Fibroblast of skin of scalp (primary cell): ENCODE data around the gene C14orf180.

ENCODE experiments used
- DNase-seq: peaks from one replicate; pipeline ENCODE4 v3.0.0-alpha.2; 2013

The C14orf180 gene

GRCh38 chr14:104550340-104550860, 29.2 kb upstream of the C14orf180 start:
- no peak for DNase-seq

- no peak for DNase-seq
These were observed 28.5 kb upstream of the C14orf180 start for GRCh38 chr14:104550861-104551728.

- no peak for DNase-seq
These were observed 27.5 kb upstream of the C14orf180 start for GRCh38 chr14:104551851-104552737.

DNA sequence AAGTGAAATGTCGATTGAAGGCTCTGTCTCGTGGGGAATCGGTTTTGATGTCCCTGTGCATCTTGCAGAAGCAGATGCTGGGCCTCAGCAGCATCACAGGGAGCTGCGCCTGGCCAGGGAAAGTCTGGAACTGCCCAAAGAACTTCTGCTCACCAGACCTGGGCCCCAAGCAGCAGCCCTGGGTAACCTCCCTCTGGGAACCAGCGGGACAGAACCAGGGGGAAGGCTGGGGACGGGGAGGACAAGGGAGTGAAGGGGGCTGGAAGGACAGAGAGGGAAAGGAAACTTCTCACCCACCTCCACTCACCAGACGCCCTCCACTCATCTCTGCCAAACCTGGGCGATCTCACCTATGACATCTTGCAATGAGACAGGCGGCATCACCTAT, 26.8 kb upstream of the C14orf180 start:
- no peak for DNase-seq

DNA sequence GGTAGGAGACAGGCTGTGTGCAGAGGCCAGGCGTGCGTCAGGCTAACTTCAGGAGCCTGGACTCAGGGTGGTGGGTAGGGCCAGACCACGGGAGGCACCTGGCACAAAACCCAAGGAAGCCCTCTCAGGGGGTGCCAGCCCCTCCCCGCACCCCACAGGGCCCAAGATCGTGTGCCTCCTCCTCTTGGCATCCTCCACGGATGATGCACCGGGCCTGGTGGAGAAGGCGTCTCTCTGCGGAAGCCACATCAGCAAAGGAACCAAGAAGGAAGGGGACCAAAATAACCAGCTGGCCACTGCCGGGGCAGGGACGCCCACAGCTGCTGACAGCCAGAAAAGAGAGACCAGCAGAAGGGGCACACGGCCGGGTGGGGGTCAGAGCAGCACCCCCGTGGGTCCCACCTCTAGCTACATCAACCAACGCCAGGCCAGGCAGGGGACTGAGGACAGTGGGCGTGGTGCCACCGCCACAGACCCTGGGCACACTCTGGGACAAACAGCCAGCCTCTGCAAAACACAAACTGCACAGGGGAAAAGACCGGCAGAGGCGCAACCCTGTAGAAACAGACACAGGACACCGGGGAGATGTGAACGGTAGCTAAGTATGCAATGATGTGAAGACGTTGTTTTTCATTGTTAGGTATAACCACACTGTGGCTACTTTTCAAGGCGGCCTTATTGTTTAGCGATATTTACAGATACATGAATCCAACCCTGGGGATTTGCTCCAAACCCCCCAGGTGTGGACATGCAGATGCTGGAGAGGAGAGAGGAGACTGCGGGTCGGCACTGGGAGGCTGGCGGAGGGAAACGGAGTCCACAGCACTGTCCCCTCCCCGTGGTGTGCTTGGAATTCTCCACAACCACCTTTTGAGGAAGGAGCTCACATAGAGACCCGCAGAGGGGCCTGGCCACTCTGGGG, 26.1 kb upstream of the C14orf180 start:
- no peak for DNase-seq

DNA sequence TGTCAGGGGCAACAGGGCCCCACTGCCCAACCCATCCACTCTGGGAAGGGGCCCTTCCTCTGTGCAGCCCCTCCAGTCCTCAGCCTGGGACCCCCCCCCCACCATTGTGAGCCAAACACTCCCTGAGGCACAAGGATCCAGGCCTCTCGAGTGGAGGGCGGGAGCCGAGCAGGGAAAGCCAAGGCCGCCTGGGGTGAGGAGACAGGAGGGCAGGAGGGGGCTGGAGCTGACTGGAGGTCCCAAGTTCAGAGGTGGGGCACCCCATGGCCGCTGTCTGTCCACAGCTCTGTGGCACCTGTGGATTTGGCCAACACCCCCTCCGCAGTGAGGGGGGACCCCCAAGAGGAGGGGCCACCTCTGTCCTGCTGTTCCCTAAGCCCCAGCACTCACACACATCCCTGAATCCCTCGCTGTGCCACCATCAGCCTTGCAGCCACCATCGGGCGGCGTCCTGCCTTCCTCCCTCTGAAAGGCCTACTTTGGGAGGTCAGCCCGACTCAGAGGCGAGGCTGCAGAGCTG, 25.4 kb upstream of the C14orf180 start:
- DNase-seq = no peak

DNA sequence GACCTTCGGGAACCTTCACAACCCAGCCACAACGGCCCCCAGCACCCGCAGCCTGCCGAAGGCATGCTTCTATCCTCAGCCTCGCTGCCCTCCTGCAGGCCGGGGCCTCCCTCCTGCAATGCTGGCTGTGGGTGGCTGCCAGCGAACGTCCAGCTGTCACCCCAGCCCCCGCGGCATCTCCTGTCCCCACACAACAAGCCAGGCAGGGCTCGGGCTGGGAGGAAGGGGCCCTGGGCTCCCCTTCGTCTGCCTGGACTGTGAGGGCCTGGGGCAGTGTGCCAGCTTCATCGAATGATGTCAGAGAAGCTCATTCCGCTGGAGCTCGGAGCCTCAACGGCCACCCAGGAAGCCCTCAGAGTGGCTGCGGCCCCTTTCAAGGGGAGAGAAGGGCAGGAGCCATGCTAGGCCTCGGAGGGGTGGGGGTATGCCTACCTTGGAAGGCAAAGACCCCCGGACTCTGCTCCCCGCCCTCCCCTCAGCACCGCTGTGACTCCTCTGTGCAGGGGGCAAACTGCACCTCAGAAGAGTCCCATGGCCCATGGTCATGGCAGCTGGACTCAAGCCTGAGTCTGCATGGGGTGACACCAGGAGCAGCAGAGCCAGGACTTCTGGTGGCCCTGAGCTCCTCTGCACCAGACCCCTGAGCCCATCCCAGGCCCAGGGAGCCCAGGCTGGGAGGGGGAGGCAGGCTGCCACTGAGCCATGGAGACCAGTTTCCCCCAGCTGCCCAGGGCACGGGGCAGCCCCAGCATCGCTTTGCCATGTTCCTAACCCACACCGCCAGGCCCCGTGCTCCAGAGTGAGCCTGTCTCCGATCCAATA, 24.7 kb upstream of the C14orf180 start:
- no peak for DNase-seq

DNA sequence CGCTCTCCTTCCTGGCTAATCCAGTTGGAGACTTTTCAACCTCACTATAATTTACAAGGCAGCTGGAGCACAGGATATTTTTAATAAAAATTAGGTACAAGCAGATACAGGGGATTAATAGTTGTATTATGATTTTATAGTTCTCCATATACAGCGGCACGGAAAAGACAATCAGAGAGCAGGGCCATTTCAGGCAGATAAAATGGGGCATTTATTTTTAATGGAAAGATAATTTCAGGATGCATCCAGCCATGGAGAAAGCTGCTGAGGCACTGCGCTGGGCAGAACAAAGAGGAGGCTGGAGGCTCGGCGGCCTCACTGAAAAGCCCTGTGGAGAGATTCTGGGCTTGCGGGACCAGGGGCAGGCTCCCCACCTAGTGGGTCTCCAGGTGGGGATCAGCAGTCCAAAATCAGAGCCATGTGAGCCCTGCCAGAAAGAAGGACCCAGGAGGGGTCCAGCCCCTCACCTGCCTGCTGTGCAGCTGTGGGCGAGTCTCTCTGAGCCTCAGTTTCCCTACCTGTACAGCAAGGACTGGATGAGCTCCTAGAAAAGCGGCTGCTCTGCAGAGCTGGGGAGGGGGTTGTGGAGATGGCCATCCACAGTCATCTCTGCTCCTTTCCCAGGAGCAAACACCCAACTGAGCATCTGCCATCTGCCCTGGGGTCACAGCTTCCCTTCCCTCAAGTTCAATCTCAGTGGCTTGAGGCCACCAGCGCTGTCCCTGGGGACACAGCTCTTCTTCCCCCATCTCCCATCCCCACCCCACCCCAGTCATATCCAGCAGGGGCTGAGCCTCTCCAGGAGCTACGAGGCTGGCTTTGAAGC, 23.9 kb upstream of the C14orf180 start:
- DNase-seq = no peak

GRCh38 chr14:104556256-104557021, 23.1 kb upstream of the C14orf180 start:
- no peak for DNase-seq

DNA sequence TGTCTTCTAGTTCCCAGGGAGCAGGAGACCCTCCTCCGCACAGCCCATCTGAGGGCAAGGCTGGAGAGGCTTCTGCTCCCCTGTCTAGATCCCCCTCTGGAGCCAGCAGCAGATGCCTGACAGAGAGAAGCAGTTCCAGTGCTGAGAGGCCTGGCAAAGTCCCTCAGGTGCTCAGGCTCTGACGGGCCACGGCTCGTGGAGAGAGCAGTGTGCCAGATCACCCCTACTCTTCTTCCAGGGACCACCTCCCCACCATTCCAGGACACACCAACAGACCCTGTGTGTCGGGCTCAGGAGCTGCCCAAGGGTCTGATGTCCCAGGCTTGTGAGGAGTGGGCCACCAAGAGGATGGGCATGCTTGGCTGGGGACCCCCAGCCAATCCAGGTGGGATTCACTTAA, 22.5 kb upstream of the C14orf180 start:
- no peak for DNase-seq

GRCh38 chr14:104557766-104558165, 21.8 kb upstream of the C14orf180 start:
- no peak for DNase-seq

DNA sequence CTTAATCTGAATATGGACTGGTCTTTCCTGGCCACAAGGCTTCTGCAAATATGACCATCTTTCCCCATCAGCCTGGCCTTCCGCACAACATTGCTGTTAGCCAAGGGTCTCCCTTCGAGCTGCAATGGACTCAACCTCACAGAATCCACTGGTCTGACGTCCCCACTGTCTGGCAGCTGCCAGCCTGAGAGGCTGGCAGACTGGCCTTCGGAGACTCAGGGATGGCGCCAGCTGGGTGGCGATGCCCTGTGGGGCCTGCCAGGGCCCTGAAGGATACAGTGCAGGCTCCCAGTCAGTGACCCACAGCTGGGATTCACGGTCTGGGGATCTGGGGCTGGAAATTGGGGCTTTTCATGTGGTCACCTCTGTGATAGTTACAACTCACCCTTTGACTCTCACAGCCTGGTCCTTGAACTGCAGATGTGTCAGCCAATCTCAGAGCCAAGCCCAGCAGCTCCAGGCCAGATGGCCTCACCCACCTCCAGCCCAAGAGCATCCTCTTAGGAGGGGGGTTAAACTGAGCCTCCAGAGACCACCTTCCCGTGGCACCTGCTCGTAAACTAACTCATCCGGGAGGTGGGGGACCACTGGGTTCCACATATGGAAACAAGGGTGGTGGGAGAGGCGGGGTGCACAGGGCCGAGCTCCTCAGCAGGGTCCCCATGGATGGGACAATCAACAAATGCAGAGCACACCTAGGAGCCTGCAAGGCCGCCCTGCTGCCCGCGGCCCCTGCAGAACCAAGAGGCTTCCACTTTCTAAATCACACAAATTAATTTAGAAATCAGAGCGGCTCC, 21.1 kb upstream of the C14orf180 start:
- no peak for DNase-seq

DNA sequence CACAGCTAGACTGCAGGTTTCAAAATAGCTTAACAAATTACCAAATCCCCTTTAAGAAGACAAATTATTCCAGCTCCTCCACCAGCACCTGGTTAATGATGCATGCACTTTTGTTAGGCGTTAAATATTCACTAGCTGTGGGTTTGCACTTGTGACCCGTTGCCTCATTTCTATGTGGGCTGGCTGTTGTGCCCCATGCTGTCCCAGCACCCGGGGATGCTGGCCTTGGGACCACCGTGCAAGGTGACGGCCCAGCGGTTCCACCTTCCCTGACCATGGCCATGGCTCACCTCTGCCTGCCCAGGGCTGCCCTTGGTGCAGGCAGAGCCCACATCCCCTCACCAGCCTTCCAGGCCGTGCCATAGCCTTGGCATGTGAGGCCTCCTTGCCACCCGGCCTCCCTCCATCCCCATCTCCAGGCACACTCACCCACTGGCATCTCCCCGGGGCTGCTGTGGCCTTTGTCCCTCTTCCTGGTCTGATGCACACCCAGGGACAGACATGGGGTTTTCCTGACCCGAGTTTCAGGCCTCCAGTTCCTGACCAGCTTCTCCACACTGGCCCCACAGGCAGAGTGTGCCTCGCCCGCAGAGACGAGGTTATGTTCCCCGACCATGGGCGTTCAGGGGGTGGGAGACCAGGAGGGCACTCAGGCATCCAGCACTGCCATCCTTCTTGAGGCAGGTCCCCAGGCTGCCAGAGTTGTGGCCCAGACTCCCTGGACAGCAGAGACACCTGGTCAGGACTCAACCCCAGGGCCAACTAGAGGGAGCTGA, 20.3 kb upstream of the C14orf180 start:
- no peak for DNase-seq

DNA sequence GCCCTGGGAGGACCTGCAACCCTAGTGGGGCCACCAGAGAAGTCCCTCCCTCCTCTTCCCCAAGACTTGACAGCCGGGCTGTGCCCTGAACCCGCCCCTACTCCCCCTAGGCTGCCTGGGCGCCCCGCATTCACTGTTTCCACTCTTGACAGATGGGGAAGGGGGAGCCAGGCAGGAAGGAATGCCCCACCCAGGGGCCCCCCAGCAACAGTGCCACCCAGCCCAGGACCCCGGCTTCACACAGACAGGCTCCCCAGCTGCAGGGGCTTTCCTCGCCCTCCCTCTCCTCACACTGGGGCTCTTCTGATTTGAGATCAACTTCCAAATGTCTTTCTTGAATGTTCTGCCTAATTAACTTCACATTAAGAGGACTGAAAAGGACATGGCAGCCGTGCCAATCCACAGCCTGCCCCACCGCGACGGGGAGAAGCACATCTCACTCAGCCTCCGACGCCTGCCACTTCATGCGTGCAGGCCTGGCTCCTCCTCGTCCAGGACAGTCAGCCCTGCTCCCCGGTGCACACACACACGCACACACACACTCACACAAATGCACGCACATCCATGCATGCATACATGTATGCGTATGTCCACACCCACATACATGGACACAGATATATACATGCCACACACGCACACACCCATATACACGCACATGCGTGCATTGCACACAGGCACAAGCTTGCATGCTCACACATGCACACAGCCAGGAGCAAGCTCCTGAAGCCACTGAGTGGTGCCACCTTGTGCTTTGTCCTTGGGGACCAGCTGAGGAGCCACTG, 19.6 kb upstream of the C14orf180 start:
- DNase-seq = no peak

DNA sequence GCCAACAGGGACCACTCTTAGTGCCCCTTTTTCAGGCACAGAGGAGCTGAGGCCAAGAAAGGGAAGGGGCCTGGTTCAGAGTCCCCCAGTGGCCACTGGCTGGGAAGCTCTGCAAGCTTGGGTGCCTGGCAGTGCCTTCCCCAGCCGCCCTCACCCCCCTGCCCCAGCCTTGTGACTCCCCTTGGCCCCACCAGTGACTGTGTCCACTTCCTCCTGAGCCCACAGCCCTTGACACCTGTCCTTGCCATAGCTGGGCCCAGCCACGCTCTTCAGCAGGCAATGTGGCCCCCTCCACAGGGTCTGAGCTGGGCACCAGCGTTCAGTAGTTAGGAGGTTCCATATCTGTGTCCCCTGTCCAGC, 19.0 kb upstream of the C14orf180 start:
- no peak for DNase-seq

DNA sequence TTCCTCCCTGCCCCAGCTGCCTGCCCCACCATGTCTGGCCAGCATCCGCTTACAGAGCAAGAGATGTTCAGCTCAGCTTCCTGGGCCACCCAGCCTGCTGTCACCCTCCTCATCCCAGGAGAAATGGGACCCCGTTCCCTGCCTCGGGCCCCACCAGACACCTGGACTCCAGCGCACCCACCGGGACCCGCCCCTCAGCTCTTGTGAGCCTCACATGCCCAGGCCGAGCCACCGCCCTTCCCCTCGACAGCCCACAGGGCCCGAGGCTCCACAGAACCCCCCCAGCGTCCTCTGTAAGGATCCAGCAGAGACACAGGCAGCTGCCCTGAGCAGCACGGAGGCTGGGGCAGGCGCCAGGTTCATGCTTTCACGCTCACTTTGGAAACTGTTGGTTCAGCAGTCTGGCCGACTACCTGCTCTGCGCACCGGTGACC, 18.4 kb upstream of the C14orf180 start:
- DNase-seq = no peak
